ENCODE results near the gene RYR3.

The RYR3 gene

GRCh38 chr15:33600212-33600611, 289.4 kb downstream of the RYR3 start:
- Histone ChIP-seq H3K27ac (ENCODE audit: low read depth, low read length) (no peak overlapping the region), H3K4me1 (ENCODE audit: control insufficient read depth, insufficient read depth, low read length, unreplicated experiment) (no peaks in the 10 kb centered on the region), H3K36me3 (ENCODE audit: insufficient read depth, low read length) (no peaks in the 10 kb centered on the region), H2AFZ (ENCODE audit: low read length, unreplicated experiment) (no peak overlapping the region), H3K79me2 (ENCODE audit: control insufficient read depth, insufficient read depth, low read length, unreplicated experiment) (no peaks in the 10 kb centered on the region), H3K4me3 (ENCODE audit: low read depth, low read length) (no peak overlapping the region), H3K27me3 (ENCODE audit: insufficient read depth, low read length) (peaks cover 39% of the 10 kb centered on the region)

GRCh38 chr15:33601461-33601860, 290.7 kb downstream of the RYR3 start:
- H3K79me2 ChIP-seq (ENCODE audit: control insufficient read depth, insufficient read depth, low read length, unreplicated experiment) = no peaks in the 10 kb centered on the region
- peaks cover 46% of the 10 kb centered on the region for H3K27me3 ChIP-seq (ENCODE audit: insufficient read depth, low read length)
- no peak overlapping the region for H2AFZ ChIP-seq (ENCODE audit: low read length, unreplicated experiment)
- no peak overlapping the region for H3K27ac ChIP-seq (ENCODE audit: low read depth, low read length)
- no peak overlapping the region for H3K4me3 ChIP-seq (ENCODE audit: low read depth, low read length)
- H3K4me1 ChIP-seq (ENCODE audit: control insufficient read depth, insufficient read depth, low read length, unreplicated experiment) = no peaks in the 10 kb centered on the region
- no peaks in the 10 kb centered on the region for H3K36me3 ChIP-seq (ENCODE audit: insufficient read depth, low read length)

GRCh38 chr15:33608714-33609113, 297.9 kb downstream of the RYR3 start:
- Histone ChIP-seq H3K36me3 (ENCODE audit: insufficient read depth, low read length) (no peaks in the 10 kb centered on the region), H2AFZ (ENCODE audit: low read length, unreplicated experiment) (no peak overlapping the region), H3K4me3 (ENCODE audit: low read depth, low read length) (no peak overlapping the region), H3K27me3 (ENCODE audit: insufficient read depth, low read length) (peaks cover 34% of the 10 kb centered on the region), H3K4me1 (ENCODE audit: control insufficient read depth, insufficient read depth, low read length, unreplicated experiment) (no peaks in the 10 kb centered on the region), H3K27ac (ENCODE audit: low read depth, low read length) (no peak overlapping the region), H3K79me2 (ENCODE audit: control insufficient read depth, insufficient read depth, low read length, unreplicated experiment) (no peaks in the 10 kb centered on the region)

- peaks cover 38% of the 10 kb centered on the region for H3K27me3 ChIP-seq (ENCODE audit: insufficient read depth, low read length)
- no peak overlapping the region for H3K4me3 ChIP-seq (ENCODE audit: low read depth, low read length)
- H3K27ac ChIP-seq (ENCODE audit: low read depth, low read length) = no peak overlapping the region
- no peaks in the 10 kb centered on the region for H3K36me3 ChIP-seq (ENCODE audit: insufficient read depth, low read length)
- no peaks in the 10 kb centered on the region for H3K4me1 ChIP-seq (ENCODE audit: control insufficient read depth, insufficient read depth, low read length, unreplicated experiment)
- no peaks in the 10 kb centered on the region for H3K79me2 ChIP-seq (ENCODE audit: control insufficient read depth, insufficient read depth, low read length, unreplicated experiment)
- H2AFZ ChIP-seq (ENCODE audit: low read length, unreplicated experiment) = no peak overlapping the region
Observed at GRCh38 chr15:33612721-33613304, 302.0 kb downstream of the RYR3 start.

GRCh38 chr15:33616475-33616874, 305.7 kb downstream of the RYR3 start:
- Histone ChIP-seq H3K4me3 (ENCODE audit: low read depth, low read length) (no peak overlapping the region), H3K4me1 (ENCODE audit: control insufficient read depth, insufficient read depth, low read length, unreplicated experiment) (no peaks in the 10 kb centered on the region), H3K79me2 (ENCODE audit: control insufficient read depth, insufficient read depth, low read length, unreplicated experiment) (no peaks in the 10 kb centered on the region), H2AFZ (ENCODE audit: low read length, unreplicated experiment) (no peak overlapping the region), H3K27me3 (ENCODE audit: insufficient read depth, low read length) (peaks cover 43% of the 10 kb centered on the region), H3K36me3 (ENCODE audit: insufficient read depth, low read length) (no peaks in the 10 kb centered on the region), H3K27ac (ENCODE audit: low read depth, low read length) (no peak overlapping the region)

GRCh38 chr15:33618350-33618749, 307.6 kb downstream of the RYR3 start:
- Histone ChIP-seq H3K36me3 (ENCODE audit: insufficient read depth, low read length) (no peaks in the 10 kb centered on the region), H3K4me3 (ENCODE audit: low read depth, low read length) (no peak overlapping the region), H3K4me1 (ENCODE audit: control insufficient read depth, insufficient read depth, low read length, unreplicated experiment) (no peaks in the 10 kb centered on the region), H3K27me3 (ENCODE audit: insufficient read depth, low read length) (peaks cover 51% of the 10 kb centered on the region), H2AFZ (ENCODE audit: low read length, unreplicated experiment) (no peak overlapping the region), H3K27ac (ENCODE audit: low read depth, low read length) (no peak overlapping the region), H3K79me2 (ENCODE audit: control insufficient read depth, insufficient read depth, low read length, unreplicated experiment) (no peaks in the 10 kb centered on the region)

- Histone ChIP-seq H3K4me1 (ENCODE audit: control insufficient read depth, insufficient read depth, low read length, unreplicated experiment) (no peaks in the 10 kb centered on the region), H3K36me3 (ENCODE audit: insufficient read depth, low read length) (no peaks in the 10 kb centered on the region), H2AFZ (ENCODE audit: low read length, unreplicated experiment) (no peak overlapping the region), H3K27me3 (ENCODE audit: insufficient read depth, low read length) (peaks cover 37% of the 10 kb centered on the region), H3K79me2 (ENCODE audit: control insufficient read depth, insufficient read depth, low read length, unreplicated experiment) (no peaks in the 10 kb centered on the region), H3K27ac (ENCODE audit: low read depth, low read length) (no peak overlapping the region), H3K4me3 (ENCODE audit: low read depth, low read length) (no peak overlapping the region)
Observed at GRCh38 chr15:33621141-33621540, 310.4 kb downstream of the RYR3 start.

- Histone ChIP-seq H3K4me1 (ENCODE audit: control insufficient read depth, insufficient read depth, low read length, unreplicated experiment) (no peaks in the 10 kb centered on the region), H3K27me3 (ENCODE audit: insufficient read depth, low read length) (peaks cover 28% of the 10 kb centered on the region), H3K36me3 (ENCODE audit: insufficient read depth, low read length) (no peaks in the 10 kb centered on the region)
Observed at GRCh38 chr15:33623010-33623409, 312.2 kb downstream of the RYR3 start.

GRCh38 chr15:33624439-33624838, 313.7 kb downstream of the RYR3 start:
- Histone ChIP-seq H3K36me3 (ENCODE audit: insufficient read depth, low read length) (no peaks in the 10 kb centered on the region), H3K4me3 (ENCODE audit: low read depth, low read length) (no peak overlapping the region), H3K27ac (ENCODE audit: low read depth, low read length) (no peak overlapping the region), H3K4me1 (ENCODE audit: control insufficient read depth, insufficient read depth, low read length, unreplicated experiment) (no peaks in the 10 kb centered on the region), H3K79me2 (ENCODE audit: control insufficient read depth, insufficient read depth, low read length, unreplicated experiment) (no peaks in the 10 kb centered on the region), H3K27me3 (ENCODE audit: insufficient read depth, low read length) (peaks cover 28% of the 10 kb centered on the region), H2AFZ (ENCODE audit: low read length, unreplicated experiment) (no peak overlapping the region)

More at GRCh38 chr15:33623010-33623409, 312.2 kb downstream of the RYR3 start:
- Histone ChIP-seq H2AFZ (ENCODE audit: low read length, unreplicated experiment) (no peak overlapping the region), H3K4me3 (ENCODE audit: low read depth, low read length) (no peak overlapping the region), H3K27ac (ENCODE audit: low read depth, low read length) (no peak overlapping the region), H3K79me2 (ENCODE audit: control insufficient read depth, insufficient read depth, low read length, unreplicated experiment) (no peaks in the 10 kb centered on the region)

GRCh38 chr15:33629647-33630046, 318.9 kb downstream of the RYR3 start:
- Histone ChIP-seq H3K4me3 (ENCODE audit: low read depth, low read length) (no peak overlapping the region), H3K79me2 (ENCODE audit: control insufficient read depth, insufficient read depth, low read length, unreplicated experiment) (no peaks in the 10 kb centered on the region), H3K36me3 (ENCODE audit: insufficient read depth, low read length) (no peaks in the 10 kb centered on the region), H2AFZ (ENCODE audit: low read length, unreplicated experiment) (no peak overlapping the region), H3K4me1 (ENCODE audit: control insufficient read depth, insufficient read depth, low read length, unreplicated experiment) (no peaks in the 10 kb centered on the region), H3K27ac (ENCODE audit: low read depth, low read length) (no peak overlapping the region), H3K27me3 (ENCODE audit: insufficient read depth, low read length) (peaks cover 53% of the 10 kb centered on the region)

- H3K79me2 ChIP-seq (ENCODE audit: control insufficient read depth, insufficient read depth, low read length, unreplicated experiment) = no peaks in the 10 kb centered on the region
- peaks cover 89% of the 10 kb centered on the region for H3K27me3 ChIP-seq (ENCODE audit: insufficient read depth, low read length)
- H3K27ac ChIP-seq (ENCODE audit: low read depth, low read length) = no peak overlapping the region
- no peak overlapping the region for H2AFZ ChIP-seq (ENCODE audit: low read length, unreplicated experiment)
- H3K36me3 ChIP-seq (ENCODE audit: insufficient read depth, low read length) = no peaks in the 10 kb centered on the region
- H3K4me3 ChIP-seq (ENCODE audit: low read depth, low read length) = no peak overlapping the region
- no peaks in the 10 kb centered on the region for H3K4me1 ChIP-seq (ENCODE audit: control insufficient read depth, insufficient read depth, low read length, unreplicated experiment)
Observed at GRCh38 chr15:33636234-33636633, 325.5 kb downstream of the RYR3 start.
